GM18907 (cell line): ENCODE data around the gene HSD17B2.

ENCODE experiments used
- ATAC-seq: cut with Tn5 transposase; IDR thresholded peaks from one replicate; pipeline ENCODE4 v1.9.1; 2021; ENCODE audit warnings: mild to moderate bottlenecking, moderate library complexity; ENCODE audit not compliant: unreplicated experiment

HSD17B2 gene

GRCh38 chr16:82047374-82047773, 12.3 kb downstream of the HSD17B2 start:
- ATAC-seq, result no peak

- ATAC-seq, result no peak
Measured at GRCh38 chr16:82047787-82048186, 12.7 kb downstream of the HSD17B2 start.

- no peak for ATAC-seq
Measured at GRCh38 chr16:82049484-82049883, 14.4 kb downstream of the HSD17B2 start.

GRCh38 chr16:82050506-82050905, 15.5 kb downstream of the HSD17B2 start:
- ATAC-seq, result no peak

GRCh38 chr16:82050909-82051357, 15.9 kb downstream of the HSD17B2 start:
- ATAC-seq, result no peak

- no peak for ATAC-seq
Measured at GRCh38 chr16:82051656-82052055, 16.6 kb downstream of the HSD17B2 start.

- no peak for ATAC-seq
Measured at GRCh38 chr16:82055117-82055516, 20.1 kb downstream of the HSD17B2 start.

GRCh38 chr16:82055728-82056549, 20.9 kb downstream of the HSD17B2 start:
- no peak for ATAC-seq

- no peak for ATAC-seq
Measured at GRCh38 chr16:82056550-82056896, 21.5 kb downstream of the HSD17B2 start.

- no peak for ATAC-seq
Measured at GRCh38 chr16:82059161-82059982, 24.3 kb downstream of the HSD17B2 start.

GRCh38 chr16:82059983-82060421, 24.9 kb downstream of the HSD17B2 start:
- no peak for ATAC-seq

- ATAC-seq, result no peak
Measured at GRCh38 chr16:82061861-82062525, 26.9 kb downstream of the HSD17B2 start.

GRCh38 chr16:82062645-82063058, 27.6 kb downstream of the HSD17B2 start:
- ATAC-seq, result no peak

- no peak for ATAC-seq
Measured at GRCh38 chr16:82063456-82064082, 28.5 kb downstream of the HSD17B2 start.

- no peak for ATAC-seq
Measured at GRCh38 chr16:82067042-82067803, 32.2 kb downstream of the HSD17B2 start.

GRCh38 chr16:82067804-82068325, 32.8 kb downstream of the HSD17B2 start:
- ATAC-seq, result no peak

- ATAC-seq, result no peak
Measured at GRCh38 chr16:82070656-82071369, 35.8 kb downstream of the HSD17B2 start.

GRCh38 chr16:82071421-82071820, 36.4 kb downstream of the HSD17B2 start:
- no peak for ATAC-seq

GRCh38 chr16:82072313-82072712, 37.3 kb downstream of the HSD17B2 start:
- no peak for ATAC-seq
